ENCODE data around the gene SCARB1.

Gene SCARB1

DNA sequence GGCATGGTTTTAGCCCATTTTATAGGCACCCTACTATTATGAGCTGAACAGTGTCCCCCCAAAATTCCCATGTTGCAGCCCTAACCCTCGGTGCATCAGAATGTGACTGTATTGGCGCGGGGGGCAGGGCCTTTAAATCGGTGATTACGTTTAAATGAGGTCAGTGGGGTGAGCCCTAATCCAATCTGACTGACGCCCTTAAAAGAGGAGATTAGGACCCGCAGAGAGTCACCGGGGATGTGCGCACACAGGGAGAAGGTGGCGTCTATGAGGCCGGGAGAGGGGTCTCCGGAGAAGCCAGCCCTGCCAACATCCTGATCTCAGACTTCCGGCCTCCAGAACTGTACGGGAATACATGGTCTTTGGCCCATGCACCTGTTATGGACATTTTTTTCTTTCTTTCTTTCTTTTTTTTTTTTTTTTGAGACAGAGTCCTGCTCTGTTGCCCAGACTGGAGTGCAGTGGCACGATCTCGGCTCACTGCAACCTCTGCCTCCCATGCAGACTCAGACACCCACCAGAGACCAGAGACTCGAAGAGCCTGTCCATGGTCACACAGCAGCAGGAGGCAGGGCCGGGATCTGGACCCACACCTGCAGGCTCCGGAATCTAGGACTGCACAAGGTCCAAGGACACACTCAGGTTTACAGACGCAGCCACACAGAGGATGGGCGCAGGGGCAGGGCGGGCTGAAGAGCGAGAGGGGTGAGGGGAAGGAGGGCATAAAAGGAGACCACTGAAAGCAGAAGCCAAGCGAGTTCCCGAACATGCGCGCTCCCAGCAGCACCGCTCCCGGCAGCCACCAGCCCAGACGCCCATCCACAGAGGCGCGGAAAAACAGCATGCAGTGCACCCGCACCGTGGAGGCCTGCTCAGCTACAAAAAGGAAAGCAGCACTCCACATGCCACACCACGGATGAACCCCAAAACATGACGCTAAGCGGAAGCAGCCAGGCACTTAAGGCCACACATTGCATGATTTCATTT lies 19.0 kb downstream of the SCARB1 start:
- DNase-seq (ENCODE audit: insufficient read length, low spot score) (no peak), FAIRE-seq (no peak)

DNA sequence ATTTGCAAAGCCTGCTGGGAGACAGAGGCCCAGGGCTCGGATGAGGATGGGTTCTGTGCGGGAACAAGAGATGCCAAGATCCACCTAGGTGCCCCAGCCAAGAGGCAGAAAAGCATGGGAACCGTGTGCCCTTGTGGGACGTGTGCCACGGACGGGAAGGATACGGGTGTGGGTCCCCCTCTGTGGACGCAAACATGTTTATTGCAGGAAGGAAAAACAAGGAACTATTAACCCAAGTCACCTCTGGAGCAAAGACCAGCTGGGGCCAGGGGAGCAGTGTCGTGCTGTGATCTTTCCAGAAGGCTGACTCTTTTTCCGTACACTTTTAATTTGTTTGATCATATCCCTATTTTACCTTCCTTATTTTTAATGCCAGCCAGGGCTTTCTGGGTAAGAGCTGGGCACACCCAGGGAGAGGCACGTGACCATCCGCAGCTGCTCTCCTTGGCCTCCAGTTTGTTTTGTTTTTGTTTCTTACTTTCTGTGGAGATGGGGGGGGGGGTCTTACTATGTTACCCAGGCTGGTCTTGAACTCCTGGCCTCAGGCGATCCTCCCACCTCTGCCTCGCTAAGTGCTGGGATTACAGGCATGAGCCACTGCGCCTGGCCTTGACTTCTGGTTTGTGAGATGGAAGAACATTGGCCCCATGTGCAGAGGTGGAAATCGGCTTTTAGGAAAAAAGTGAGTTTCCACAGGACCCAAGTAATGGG lies 20.7 kb downstream of the SCARB1 start:
- DNase-seq (ENCODE audit: insufficient read length, low spot score): no peak
- FAIRE-seq: no peak

DNA sequence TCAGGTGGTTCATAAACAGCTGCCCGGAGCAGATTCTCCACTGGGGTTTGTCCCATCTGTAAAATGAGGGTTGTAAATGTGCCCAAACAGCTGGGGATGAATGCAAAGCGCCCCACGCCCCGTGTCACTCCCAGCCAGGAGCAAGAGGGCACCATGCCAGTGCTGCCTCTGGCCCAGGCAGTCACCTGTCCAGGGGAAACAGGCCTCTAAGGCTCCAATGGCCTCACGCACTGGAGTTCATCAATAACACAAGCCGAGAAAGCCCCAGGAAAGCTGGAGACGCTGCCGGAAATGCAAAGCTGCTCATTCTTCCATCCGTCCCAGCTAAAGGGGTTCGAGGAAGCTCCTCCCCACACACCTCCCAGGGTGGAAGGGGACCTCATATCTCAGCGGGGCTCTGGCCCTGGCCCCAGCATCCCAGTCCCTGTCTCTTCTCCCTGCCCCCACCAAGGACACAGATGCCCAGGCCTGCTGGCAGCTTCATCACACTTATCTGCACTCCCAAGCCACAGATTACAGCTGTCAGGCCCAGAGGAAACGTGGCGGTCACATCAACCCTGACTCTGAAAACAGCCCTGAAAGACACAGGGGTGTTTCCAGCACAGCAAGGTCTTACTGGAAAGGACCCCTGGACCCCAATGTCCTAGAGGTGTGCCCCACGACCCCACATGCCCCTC lies 21.5 kb downstream of the SCARB1 start:
- no peak for FAIRE-seq
- no peak for DNase-seq (ENCODE audit: insufficient read length, low spot score)

DNA sequence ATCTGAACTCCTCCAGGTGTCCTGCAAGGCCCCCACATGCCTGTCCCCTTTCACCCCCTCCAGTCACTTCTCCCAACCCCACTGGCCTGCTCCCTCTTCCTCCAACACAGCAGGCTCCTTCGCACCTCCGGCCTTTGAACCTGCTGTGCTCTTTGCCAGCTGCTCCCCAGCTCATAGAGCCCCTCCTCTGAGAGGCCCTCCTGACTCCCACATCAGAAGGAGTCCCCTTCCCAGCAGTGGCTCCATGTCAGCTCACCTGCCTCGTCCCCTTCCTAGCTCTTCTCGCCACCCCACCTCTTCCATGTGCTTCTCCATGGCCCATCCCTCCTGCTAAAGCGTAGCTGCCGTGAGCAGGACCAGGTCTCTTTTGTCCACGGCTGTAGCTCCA lies 22.1 kb downstream of the SCARB1 start:
- FAIRE-seq (no peak), DNase-seq (ENCODE audit: insufficient read length, low spot score) (no peak)

DNA sequence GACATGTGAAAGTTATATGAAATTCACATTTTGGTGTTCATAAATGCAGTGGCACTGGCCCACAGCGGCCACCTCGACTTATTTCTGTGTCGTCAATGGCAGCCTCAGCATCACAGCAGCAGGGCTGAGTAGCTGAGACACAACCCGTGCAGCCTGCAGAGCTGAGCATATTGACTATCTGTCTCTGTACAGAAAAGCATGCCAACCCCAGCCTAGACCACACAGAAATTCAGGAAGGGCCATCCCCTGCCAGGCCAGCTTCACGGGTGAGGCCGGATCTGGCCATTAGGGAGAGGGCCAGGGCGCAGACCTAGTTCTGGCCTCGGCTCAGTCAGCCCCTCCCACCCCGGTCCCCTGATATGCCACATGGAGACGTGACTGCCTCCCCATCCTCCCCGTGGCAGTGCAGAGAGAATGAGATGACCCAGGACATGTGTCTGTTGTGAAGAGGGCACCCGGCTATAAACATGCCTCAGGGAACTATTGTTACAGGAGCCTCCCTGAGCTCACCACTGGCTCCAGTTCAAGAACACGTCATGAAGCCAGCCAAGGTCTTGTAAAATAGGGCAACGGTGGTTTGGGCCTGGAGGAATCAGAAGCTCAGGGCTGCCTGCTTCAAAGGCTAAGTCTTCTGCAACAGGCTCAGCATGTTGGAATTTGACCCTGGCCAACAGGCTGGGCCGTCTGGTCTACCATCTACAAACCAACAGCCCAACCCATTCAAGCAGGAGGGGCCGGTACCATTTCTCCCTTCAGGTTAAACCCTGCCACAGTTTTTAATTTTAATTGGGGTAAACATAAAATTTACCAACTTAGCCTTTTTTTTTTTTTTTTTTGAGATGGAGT lies 25.5 kb downstream of the SCARB1 start:
- DNase-seq (ENCODE audit: insufficient read length, low spot score) (no peak), FAIRE-seq (no peak)

DNA sequence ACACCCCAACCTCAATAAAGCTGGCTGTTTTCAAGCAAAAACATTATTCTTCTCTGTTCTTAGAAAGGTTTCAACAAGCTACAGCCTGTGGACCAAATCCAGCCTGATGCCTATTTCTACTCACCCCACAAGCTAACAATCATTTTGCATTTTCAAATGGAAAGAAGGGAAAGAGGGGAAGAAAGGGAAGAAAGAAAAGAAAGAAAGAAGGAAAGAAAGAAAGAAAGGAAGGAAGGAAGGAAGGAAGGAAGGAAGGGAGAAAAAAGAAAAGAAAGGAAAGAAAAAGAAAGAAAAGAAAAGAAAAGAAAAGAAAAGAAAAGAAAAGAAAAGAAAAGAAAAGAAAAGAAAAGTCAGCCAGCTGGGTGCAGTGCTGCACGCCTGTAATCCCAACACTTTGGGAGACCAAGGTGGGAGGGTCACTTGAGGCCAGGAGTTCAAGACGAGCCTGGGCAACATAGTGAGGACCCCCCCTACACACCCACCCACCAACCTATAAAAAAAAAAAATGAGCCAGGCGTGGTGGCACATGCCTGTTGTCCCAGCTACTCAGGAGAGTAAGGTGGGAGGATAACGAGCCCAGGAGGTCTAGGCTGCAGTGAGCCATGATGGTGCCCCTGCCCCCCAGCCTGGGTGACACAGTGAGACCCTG lies 26.3 kb downstream of the SCARB1 start:
- FAIRE-seq (no peak), DNase-seq (ENCODE audit: insufficient read length, low spot score) (no peak)

DNA sequence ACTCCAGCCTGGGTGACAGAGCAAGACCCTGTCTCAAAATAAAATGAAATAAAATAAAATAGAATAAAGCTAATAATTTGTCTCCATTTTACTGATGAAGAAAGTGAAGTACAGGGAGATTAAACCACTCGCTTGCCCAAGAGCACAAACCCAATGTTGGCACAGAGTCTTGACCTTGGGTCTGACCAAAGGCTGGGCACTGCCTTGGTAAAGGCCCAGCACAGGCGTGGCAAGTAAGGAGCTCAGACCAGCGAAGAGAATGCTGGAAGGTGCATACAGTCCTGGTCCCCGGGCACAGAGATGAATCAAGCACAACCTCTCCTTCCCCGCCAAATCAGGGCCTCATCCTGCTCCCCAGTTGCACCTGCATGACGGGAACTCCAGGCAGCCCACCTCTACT lies 26.9 kb downstream of the SCARB1 start:
- FAIRE-seq (no peak), DNase-seq (ENCODE audit: insufficient read length, low spot score) (no peak)

DNA sequence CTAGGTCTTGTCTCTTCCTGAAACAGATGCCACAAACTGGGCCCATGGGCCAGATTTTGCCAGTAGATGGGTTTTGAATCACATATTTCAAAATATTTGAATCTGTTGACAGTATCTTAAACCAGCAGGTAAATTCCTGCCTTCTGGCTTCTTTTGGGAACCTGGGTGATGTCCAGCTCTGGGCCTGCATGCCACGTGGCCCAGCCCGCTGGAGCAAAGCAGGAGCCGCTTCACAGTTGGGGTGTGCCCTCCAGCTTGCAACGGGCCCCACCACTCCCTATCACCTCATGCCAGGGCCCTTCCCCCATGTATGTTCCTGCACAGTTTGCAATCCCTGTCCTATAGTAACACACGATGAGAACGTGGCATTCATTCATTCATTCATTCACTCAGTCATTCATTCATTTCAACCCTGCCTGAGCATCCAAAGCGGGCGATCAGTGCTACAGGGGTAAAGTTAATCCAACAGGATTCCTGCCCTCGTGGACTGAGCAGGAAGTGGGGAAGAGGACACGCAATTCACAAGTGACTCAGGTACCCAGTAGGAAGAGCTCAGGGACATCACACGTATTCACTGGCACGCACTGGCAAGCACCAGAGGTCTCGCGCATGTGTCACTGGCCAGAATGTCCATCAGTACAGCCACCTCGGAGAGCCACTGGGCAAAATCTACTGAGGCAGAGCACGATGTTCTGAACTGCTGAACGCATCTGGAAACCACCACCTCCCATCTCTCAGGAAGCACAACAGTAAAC lies 27.8 kb downstream of the SCARB1 start:
- FAIRE-seq (no peak), DNase-seq (ENCODE audit: insufficient read length, low spot score) (no peak)

DNA sequence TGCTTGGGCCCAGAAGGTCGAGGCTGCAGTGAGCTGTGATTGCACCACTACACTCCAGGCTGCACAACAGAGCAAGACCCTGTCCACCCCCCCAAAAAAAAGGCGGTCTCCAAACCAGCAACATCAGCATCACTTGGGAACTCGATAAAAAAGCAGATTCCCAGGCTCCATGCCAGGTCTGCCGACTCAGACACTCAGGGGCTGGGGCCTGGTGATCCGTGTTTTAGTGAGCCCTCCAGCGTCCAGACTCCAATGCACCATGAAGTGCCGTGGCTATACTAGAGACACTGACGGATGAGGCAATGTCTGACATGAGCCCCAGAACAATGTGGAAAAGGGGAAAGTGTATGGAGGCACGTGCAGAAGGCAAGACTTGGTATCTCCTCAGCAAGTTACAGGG lies 28.8 kb downstream of the SCARB1 start:
- DNase-seq (ENCODE audit: insufficient read length, low spot score) (no peak), FAIRE-seq (no peak)

DNA sequence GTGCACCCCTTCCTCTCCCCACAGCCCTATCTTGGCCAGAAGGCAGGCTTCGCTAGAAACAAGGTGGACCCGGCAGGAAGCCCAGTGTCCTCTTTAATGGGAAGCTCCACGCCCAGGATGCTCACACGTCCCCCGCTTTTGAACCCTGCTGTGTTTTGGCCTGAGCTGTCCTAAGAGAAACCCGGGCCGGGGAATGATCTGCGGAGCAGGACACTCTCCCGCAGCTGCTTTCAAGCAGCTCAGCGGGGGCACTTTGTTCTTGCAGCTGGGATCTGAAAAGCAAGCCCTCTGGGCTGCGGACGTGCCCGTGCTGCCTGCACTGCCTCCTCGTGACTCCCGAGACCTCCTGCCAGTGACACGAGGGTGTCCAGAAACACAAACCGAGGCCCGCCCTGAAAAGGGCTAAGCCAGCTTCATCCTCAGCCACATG lies 30.0 kb downstream of the SCARB1 start:
- DNase-seq (ENCODE audit: insufficient read length, low spot score): no peak
- FAIRE-seq: no peak

DNA sequence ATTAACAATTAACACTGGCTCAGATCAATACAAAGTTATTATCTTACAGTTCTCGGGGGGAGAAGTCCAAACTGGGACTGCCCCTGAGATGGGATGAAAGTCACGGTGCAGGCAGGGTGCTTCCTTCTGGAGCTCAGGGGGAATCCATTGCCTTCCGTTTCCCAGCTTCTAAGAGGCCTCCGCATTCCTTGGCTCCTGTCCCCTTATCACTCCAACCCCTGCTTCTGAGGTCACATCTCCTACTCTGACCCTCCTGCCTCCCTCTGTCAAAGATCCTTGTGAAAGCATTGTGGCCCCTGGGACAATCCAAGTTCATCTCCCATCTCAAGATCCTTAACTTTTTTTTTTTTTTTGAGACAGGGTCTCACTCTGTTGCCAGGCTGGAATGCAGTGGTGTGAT lies 30.8 kb downstream of the SCARB1 start:
- FAIRE-seq (no peak), DNase-seq (ENCODE audit: insufficient read length, low spot score) (no peak)

DNA sequence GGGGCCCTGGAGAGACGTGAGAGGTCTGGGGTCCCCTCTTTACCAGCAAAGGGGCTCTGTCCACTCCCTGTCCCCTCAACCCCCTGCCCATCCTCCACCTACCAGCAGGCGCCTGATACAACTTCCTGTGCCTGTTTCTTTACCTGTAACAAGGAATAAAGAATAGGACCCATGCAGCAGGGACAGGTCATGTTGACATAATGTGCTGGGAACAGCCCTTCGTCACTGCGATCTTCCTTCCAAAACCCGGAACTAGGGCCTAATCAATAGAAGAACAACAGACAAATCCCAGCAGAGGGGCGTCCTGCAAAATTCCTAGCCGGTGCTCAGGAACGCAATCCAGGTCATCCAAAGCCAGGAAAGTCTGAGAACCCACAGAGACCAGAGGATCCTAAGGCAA lies 32.1 kb downstream of the SCARB1 start:
- no peak for DNase-seq (ENCODE audit: insufficient read length, low spot score)
- no peak for FAIRE-seq

DNA sequence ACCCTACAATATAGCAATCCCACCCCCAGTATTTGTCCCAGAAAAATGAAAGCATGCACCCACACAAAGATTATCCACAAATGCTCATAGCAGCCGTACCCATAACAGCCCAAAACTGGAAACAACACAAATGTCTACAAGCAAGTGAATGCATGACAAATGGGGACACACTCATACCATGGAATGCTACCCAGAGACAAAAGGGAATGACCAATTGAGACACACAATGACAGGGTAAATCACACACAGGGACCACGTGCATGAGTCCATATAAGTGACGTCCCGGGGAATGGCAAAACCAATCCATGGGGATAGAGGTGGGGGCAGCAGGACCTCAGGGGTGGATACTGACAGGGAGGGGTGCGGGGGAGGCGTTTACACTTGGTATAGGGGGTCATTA lies 33.4 kb downstream of the SCARB1 start:
- FAIRE-seq (no peak), DNase-seq (ENCODE audit: insufficient read length, low spot score) (no peak)

DNA sequence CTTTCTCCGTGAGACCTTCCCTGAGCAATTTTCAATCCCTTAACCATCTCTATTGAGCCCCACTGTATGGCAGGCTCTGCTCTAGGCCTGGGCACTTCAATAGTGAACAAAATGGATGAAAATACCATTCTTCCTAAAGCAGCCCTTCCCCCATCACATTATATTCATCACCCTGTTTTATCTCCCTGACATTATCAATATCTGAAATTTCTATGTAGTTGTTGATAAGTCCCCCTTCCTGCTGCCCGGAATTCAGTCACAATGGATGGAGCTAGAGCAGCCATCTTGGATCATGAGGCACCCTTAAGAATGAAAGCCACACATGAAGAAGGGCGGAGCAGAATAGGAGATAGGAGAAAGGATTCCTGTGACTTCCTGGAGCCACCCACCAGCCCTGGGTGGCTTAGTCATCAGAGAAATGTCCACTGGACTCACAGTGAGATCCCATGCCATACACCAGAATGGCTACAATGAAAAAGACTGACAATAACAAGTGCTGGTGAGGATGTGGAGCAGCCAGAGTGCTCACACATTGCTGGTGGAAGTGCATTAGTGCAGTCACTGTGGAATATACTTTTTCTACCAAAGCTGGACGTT lies 33.9 kb downstream of the SCARB1 start:
- no peak for DNase-seq (ENCODE audit: insufficient read length, low spot score)
- FAIRE-seq: no peak

DNA sequence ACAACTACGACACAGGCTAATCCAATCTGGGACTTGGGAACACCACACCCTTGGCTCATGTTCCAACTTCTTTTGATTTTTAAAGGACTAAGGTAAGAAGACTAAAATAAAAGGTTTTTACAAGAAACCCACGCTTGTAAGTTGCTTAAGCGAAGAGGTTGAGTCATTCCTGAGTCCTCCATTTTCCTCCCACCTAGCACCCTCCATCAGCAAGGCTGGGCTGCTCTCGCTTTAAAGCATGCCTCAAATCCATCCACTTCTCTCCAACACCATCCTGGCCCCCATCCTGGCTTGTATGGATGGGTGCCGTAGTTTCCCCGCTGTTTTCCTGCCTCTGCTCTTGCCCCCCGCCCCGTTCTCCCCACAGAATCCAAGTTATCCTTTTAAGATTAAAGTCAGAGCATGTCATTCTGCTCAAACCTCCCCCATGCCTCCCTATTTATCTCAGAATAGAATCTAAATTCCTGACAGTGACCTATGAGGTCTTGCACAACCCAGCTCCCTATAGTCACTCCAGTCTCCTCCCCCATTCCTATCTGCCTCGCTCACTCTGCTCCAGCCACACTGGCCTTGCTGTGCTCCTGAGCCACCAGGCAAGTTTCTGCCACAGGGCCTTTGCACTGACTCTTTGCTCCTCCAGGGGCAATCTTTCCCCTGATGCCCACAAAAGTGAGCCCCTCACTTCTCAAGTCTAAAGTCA lies 34.5 kb downstream of the SCARB1 start:
- DNase-seq (ENCODE audit: insufficient read length, low spot score) (no peak), FAIRE-seq (peak; percentile 59)

DNA sequence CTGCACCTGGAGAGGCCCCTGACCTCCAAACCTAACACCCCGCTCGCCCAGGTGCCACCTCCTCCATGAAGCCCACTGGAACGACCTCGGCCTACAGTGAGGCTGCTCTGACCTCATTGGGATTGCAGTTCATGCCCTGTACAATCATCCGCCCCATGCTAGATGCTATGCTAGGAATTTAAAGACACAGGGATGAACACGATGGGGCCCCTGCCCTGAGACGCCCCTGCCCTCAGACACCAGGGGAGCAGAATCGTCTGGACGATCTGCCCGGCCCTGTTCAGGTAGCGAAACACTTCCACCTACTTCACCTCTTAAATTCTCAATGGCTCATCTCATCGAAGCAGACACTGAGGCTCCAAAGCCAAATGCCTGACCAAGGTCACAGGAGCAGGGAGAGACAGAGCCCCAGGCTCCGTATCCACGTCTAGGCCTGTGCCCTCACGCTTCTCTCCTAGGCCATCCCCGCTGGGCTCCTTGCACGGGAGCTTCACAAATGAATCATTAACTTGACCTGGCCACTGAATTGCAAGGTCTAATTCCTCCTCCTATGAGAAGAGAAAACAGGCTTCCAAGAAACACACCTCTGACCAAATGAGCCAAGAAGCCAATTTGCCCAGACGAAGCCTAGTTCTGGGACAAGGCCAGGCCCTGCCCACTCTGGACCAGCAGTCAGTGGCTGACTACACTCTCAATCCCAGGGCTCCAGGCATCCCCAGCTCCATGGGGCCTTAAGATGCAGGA lies 35.2 kb downstream of the SCARB1 start:
- no peak for FAIRE-seq
- no peak for DNase-seq (ENCODE audit: insufficient read length, low spot score)

DNA sequence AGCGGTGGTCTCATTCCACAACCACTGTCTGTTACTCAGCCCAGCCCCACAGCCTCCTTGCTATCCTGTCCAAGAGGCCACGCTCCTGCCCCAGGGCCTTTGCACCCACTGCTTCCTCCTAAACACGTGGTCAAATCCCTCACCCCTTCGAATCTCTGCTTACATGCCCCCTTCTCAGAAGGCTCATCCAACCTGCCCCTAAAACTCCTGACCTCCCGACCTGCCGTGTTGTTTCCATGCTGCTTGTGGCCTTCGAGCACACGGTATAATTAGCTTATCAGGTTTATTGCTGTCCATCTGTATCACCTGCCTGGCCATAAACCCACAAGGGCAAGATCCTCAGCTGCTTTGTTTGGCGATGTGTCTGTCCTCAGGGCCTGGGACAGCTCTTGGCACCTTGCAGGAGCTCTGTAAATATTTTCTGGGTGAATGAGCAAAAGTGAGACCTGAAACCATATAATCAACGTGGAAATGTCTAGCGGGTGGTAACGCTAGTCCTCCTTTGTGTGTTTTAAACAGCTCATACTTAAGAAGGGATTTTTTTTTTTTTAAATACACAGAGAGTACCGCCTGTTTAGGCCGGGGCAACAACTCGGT lies 36.0 kb downstream of the SCARB1 start:
- FAIRE-seq (peak; percentile 87), DNase-seq (ENCODE audit: insufficient read length, low spot score) (peak; percentile 58)

All from GM19239 (cell line).